ENCODE measurements around the gene EME2. TPM values are rescaled to one million over a fixed set of nuclear protein-coding genes. Genes with fewer than 3 reads are reported as not detected.

The EME2 gene
- total RNA-seq, 1 donor from 2014 or later, result 19.2 TPM

- no peaks in the 10 kb centered on the region for H3K27me3 ChIP-seq
- peaks cover 62% of the 10 kb centered on the region for H3K36me3 ChIP-seq
- H3K9me3 ChIP-seq, result no peaks in the 10 kb centered on the region
- peaks cover 10% of the 10 kb centered on the region for H3K4me1 ChIP-seq
- H3K4me3 ChIP-seq, result no peak overlapping the region
- ATAC-seq (no peak), DNase-seq (no peak)
- H3K27ac ChIP-seq, result no peak overlapping the region
- intact Hi-C loops (cut with DNase I), result no loop called here
- TF ChIP-seq CTCF (IDR thresholded peaks at IDR 0.05), result no peak
Observed at GRCh38 chr16:1765826-1766225, 6.8 kb upstream of the EME2 start.

GRCh38 chr16:1766231-1766630 lies 6.4 kb upstream of the EME2 start:
- H3K4me3 ChIP-seq, result no peak overlapping the region
- no peaks in the 10 kb centered on the region for H3K9me3 ChIP-seq
- DNase-seq (no peak), ATAC-seq (no peak)
- no peaks in the 10 kb centered on the region for H3K27me3 ChIP-seq
- H3K36me3 ChIP-seq, result peaks cover 58% of the 10 kb centered on the region
- H3K27ac ChIP-seq, result no peak overlapping the region
- H3K4me1 ChIP-seq, result peaks cover 10% of the 10 kb centered on the region
- intact Hi-C loops (cut with DNase I), result no loop called here
- no peak for TF ChIP-seq CTCF (IDR thresholded peaks at IDR 0.05)

GRCh38 chr16:1766701-1767100 lies 5.9 kb upstream of the EME2 start:
- no peak overlapping the region for H3K27ac ChIP-seq
- H3K36me3 ChIP-seq, result peaks cover 55% of the 10 kb centered on the region
- no peak overlapping the region for H3K4me3 ChIP-seq
- no peaks in the 10 kb centered on the region for H3K9me3 ChIP-seq
- DNase-seq (no peak), ATAC-seq (no peak)
- intact Hi-C loops (cut with DNase I), result no loop called here
- H3K27me3 ChIP-seq, result no peaks in the 10 kb centered on the region
- peaks cover 10% of the 10 kb centered on the region for H3K4me1 ChIP-seq
- no peak for TF ChIP-seq CTCF (IDR thresholded peaks at IDR 0.05)

GRCh38 chr16:1767116-1767994 lies 5.3 kb upstream of the EME2 start:
- H3K27me3 ChIP-seq, result no peaks in the 10 kb centered on the region
- DNase-seq (no peak), ATAC-seq (no peak)
- intact Hi-C loops (cut with DNase I), result no loop called here
- H3K27ac ChIP-seq, result no peak overlapping the region
- no peak overlapping the region for H3K4me3 ChIP-seq
- H3K36me3 ChIP-seq, result peaks cover 49% of the 10 kb centered on the region
- no peaks in the 10 kb centered on the region for H3K9me3 ChIP-seq
- H3K4me1 ChIP-seq, result peaks cover 16% of the 10 kb centered on the region
- TF ChIP-seq CTCF (IDR thresholded peaks at IDR 0.05), result no peak

GRCh38 chr16:1768061-1768766 lies 4.4 kb upstream of the EME2 start:
- DNase-seq (no peak), ATAC-seq (no peak)
- Histone ChIP-seq H3K4me3 (no peak overlapping the region), H3K4me1 (peaks cover 16% of the 10 kb centered on the region), H3K27me3 (no peaks in the 10 kb centered on the region), H3K9me3 (no peaks in the 10 kb centered on the region), H3K27ac (no peak overlapping the region), H3K36me3 (peaks cover 42% of the 10 kb centered on the region)
- intact Hi-C loops (cut with DNase I), result no loop called here
- TF ChIP-seq CTCF (IDR thresholded peaks at IDR 0.05), result no peak
